Astrocyte (in vitro differentiated cells and primary cell): ENCODE results near the gene COL18A1.

Experiments used
- EZH2 ChIP-seq: IDR thresholded peaks from 2 replicates; pipeline ENCODE4 v1.6.1; 2012; ENCODE audit warnings: mild to moderate bottlenecking, low read length, inconsistent platforms; ENCODE audit not compliant: insufficient read depth
- TF ChIP-seq, protein P1 (sequence below): IDR thresholded peaks from 2 replicates; pipeline ENCODE4 v1.5.1; 2011; ENCODE audit warnings: low read depth, mild to moderate bottlenecking, inconsistent platforms, low read length, moderate library complexity; ENCODE audit not compliant: insufficient read depth

DNA sequence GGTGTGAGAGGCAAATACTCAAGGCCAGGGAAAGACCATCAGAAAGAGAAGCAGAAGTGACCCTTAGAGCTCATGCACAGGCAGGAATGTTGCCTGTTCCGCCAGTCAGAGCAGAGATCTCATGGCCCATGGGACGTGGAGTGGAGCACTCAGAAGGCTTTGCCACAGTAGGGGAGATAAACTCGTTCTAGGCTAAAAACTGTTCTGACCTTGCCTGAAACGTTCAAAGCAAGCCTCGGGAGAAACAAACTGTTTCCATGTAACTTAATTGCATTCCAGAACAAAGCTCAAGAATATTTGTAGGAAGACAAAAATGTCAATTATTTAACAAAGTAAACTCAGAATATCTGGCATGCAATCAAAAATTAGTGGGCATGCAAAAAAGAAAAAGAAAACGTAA is 158.0 kb downstream of the COL18A1 start:
- TF ChIP-seq, protein P1, sequence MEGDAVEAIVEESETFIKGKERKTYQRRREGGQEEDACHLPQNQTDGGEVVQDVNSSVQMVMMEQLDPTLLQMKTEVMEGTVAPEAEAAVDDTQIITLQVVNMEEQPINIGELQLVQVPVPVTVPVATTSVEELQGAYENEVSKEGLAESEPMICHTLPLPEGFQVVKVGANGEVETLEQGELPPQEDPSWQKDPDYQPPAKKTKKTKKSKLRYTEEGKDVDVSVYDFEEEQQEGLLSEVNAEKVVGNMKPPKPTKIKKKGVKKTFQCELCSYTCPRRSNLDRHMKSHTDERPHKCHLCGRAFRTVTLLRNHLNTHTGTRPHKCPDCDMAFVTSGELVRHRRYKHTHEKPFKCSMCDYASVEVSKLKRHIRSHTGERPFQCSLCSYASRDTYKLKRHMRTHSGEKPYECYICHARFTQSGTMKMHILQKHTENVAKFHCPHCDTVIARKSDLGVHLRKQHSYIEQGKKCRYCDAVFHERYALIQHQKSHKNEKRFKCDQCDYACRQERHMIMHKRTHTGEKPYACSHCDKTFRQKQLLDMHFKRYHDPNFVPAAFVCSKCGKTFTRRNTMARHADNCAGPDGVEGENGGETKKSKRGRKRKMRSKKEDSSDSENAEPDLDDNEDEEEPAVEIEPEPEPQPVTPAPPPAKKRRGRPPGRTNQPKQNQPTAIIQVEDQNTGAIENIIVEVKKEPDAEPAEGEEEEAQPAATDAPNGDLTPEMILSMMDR, result no peak
- TF ChIP-seq EZH2, result no peak
